Epithelial cell of proximal tubule (primary cell): ENCODE measurements around the gene RGL3. TPM values are rescaled to one million over a fixed set of nuclear protein-coding genes. Genes with fewer than 3 reads are reported as not detected.
"Not testable (repeated sequence)": the region's sequence is repeated elsewhere in the genome, so short reads cannot be mapped to it uniquely, and the experiment has no call there.

Source experiments
- DNase-seq: peaks from one replicate; pipeline ENCODE4 v3.0.0-alpha.2; 2011; ENCODE audit warnings: low read depth
- H3K4me3 ChIP-seq: 2 replicates; pipeline ENCODE4 v1.5.1; 2011; ENCODE audit warnings: low read depth, mild to moderate bottlenecking, low read length
- total RNA-seq: library from RNA; depleted of rRNA; stranded (reverse); fragments of >200 nt; gene quantifications from 2 replicates; pipeline ENCODE4 v1.2.3, GENCODE V29; 2015
- TF ChIP-seq, protein P1 (sequence below): conservative IDR thresholded peaks from 2 replicates; pipeline ENCODE4 v1.5.1; 2012; ENCODE audit warnings: low read depth, mild to moderate bottlenecking, low read length

Gene RGL3
- total RNA-seq, 1 donor from 2014 or later: 19.0 TPM

GRCh38 chr19:11435057-11435832 lies 16.1 kb upstream of the RGL3 start, which contains the start of the genes ODAD3 and PRKCSH:
TSS of gene ODAD3 (minus strand) at chr19:11435121. CDS start at chr19:11435016, 105 bp downstream.
TSS of gene PRKCSH (plus strand) at chr19:11435635. CDS start at chr19:11436118, 483 bp downstream.
- TF ChIP-seq, protein P1, sequence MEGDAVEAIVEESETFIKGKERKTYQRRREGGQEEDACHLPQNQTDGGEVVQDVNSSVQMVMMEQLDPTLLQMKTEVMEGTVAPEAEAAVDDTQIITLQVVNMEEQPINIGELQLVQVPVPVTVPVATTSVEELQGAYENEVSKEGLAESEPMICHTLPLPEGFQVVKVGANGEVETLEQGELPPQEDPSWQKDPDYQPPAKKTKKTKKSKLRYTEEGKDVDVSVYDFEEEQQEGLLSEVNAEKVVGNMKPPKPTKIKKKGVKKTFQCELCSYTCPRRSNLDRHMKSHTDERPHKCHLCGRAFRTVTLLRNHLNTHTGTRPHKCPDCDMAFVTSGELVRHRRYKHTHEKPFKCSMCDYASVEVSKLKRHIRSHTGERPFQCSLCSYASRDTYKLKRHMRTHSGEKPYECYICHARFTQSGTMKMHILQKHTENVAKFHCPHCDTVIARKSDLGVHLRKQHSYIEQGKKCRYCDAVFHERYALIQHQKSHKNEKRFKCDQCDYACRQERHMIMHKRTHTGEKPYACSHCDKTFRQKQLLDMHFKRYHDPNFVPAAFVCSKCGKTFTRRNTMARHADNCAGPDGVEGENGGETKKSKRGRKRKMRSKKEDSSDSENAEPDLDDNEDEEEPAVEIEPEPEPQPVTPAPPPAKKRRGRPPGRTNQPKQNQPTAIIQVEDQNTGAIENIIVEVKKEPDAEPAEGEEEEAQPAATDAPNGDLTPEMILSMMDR: peak; percentile 77
- peak; percentile 96 for DNase-seq
- H3K4me3 ChIP-seq: peak within 1 kb of the TSS; percentile 64

- peak overlapping the region; percentile 64 for H3K4me3 ChIP-seq
- TF ChIP-seq, protein P1: no peak
- DNase-seq: no peak
These were observed 15.6 kb upstream of the RGL3 start for GRCh38 chr19:11434703-11435056.

DNA sequence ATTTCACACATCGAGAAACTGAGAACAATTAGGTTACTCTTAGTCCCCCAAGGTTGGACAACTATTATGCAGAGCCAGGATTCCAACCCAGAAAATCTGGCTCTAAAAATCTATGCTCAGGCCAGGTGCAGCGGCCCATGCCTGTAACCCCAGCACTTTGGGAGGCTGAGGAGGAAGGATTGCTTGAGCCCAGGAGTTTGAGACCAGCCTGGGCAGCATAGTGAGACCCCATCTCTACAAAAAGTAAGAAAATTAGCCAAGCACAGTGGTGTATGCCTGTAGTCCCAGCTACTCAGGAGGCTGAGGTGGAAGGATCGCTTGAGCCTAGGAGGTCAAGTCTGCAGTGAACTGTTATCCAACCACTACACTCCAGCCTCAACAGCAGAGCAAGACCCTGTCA lies 14.4 kb upstream of the RGL3 start:
- H3K4me3 ChIP-seq: not testable (repeated sequence)

DNA sequence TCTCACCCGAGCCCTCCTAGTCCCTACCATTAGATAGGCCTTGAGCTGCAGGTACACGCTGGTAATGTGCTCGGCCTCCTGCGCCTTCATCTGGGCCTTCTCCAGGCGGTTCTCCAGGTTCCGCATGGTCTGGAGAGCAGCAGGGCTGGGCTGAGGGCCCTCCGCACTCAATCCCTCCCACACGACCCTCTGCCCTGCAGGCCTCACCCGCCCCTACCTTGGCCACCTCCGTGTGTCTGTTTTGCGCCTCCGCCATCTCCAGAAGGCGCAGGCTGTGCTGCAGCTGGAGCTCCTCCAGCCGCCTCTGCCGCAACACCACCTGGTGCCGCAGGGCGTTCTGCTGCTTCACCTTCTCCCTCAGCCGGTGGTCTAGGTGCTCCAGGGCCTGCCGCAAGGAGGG lies 7.5 kb upstream of the RGL3 start:
- no peak for DNase-seq

More for the DNA sequence above, 14.4 kb upstream of the RGL3 start:
- not testable (repeated sequence) for DNase-seq

GRCh38 chr19:11425719-11426457 lies 6.8 kb upstream of the RGL3 start:
- H3K4me3 ChIP-seq: no peak overlapping the region
- TF ChIP-seq, protein P1: no peak
- no peak for DNase-seq

More for the DNA sequence above, 7.5 kb upstream of the RGL3 start:
- TF ChIP-seq, protein P1: no peak
- H3K4me3 ChIP-seq: no peak overlapping the region

GRCh38 chr19:11423791-11424181 lies 4.7 kb upstream of the RGL3 start:
- TF ChIP-seq, protein P1: no peak
- DNase-seq: no peak
- no peak overlapping the region for H3K4me3 ChIP-seq

- no peak overlapping the region for H3K4me3 ChIP-seq
- TF ChIP-seq, protein P1: no peak
- DNase-seq: no peak
These were observed 4.2 kb upstream of the RGL3 start for GRCh38 chr19:11423164-11423790.
